GM18499 (cell line): ENCODE measurements around the gene MAP7.

ENCODE experiments used
- ATAC-seq: cut with Tn5 transposase; IDR thresholded peaks from one replicate; pipeline ENCODE4 v1.9.1; 2021; ENCODE audit warnings: moderate number of reproducible peaks; ENCODE audit not compliant: insufficient read depth, unreplicated experiment

MAP7 gene

DNA sequence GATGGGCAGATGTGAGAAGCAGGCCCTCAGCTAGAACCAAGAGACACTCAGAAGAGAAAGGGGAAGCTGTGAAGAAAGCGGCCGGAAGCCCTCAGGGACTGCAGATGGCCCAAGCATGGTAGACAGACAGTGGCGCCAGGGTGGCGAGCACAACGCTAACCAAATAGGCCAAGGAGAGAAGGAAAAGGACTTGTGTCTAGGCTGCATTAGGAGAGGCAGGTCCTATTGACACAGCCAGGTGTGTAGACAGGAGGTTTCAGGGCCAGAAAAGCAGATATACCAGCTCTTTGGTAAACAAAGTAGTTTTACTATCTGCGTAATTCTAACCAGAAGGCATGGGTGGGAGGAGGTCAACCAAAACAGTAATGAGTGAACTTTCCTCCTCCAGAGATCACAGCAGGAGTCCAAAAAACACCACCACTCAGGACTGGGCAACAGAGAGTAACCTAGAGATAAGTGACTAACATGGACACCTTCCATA is 15.8 kb upstream of the MAP7 start:
- no peak for ATAC-seq

DNA sequence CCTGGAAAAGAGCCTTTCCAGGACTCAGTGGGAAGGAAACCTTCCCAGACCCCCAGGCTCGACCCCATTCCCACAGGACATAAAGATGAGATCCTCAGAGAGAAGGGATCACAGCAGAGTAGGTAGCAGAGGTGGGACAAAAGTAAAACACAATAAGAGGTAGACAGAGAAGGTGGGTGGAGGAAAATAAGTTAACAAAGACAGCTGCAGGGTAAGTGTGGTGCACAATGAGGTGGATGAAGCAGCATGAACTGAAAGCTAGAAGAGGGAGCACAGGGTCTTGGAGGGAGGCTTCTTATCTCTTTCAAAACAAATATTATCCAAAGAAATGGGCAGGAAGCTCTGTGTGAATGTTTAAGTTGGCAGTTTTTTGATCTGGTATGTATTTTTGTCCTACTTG is 14.0 kb upstream of the MAP7 start:
- no peak for ATAC-seq

GRCh38 chr6:136563386-136564152 is 13.3 kb upstream of the MAP7 start:
- ATAC-seq, result no peak

DNA sequence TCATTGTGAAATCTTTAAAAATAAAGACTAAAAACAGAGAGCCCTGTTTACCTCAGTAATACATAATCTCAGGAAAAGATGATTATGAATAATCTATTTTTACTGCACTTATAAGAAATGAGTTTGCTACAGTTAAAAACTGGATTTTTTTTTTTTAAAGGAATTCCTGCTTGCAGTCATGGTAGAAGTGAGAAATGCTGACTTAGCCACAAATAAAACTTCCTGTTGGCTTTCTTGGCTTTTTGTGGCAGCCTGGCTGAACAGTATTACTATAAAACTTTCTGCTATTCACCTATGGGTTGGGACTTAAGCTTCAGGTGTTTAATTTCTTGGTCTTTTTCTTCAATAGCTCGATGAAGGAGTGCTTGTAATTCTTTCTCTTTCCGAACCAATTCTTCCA is 12.0 kb upstream of the MAP7 start:
- no peak for ATAC-seq

- ATAC-seq, result no peak
Measured at GRCh38 chr6:136553166-136553787, 3.1 kb upstream of the MAP7 start.

- ATAC-seq, result no peak
Measured at GRCh38 chr6:136552054-136552453, 1.8 kb upstream of the MAP7 start.

- no peak for ATAC-seq
Measured at GRCh38 chr6:136551103-136551502, 881 bp upstream of the MAP7 start.

GRCh38 chr6:136550045-136550329 is 235 bp downstream of the MAP7 start:
- ATAC-seq, result no peak

DNA sequence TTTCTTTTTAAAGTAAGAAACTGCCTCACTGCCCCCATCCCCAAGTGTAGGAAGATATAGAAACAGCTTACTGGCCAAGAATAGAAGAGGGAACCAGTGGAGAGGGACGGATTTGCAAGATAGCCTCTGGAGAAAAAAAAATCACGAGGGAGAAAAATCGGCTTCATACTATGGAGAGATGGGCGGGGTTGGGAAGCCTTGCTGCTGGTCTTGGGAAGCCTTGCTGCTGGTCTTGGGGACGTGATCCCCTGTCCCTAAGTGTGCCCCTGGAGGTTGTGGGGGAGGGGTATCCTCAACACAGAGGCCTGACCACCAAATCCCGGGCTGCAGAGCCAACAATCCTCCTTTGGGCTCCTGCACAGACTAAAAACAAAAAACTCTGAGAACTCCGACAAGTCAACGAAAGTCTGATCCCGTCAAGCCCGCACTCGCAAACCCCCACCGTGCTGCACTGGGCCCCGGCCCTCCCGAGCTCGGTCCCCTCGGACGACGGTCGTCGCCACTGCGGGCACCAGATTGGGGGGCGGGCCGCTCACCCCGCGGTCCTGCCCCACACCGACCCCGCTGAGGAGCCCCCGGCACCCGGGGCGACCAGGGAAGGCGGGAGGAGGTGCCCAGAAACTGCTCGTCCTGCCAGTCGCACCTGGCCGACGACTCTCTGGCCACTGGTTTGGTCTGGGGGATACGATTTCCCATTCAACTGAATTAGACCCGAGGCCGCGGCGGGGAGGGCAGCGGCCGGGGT is 750 bp downstream of the MAP7 start:
- no peak for ATAC-seq

- ATAC-seq, result no peak
Measured at GRCh38 chr6:136548582-136549299, 1.5 kb downstream of the MAP7 start.

DNA sequence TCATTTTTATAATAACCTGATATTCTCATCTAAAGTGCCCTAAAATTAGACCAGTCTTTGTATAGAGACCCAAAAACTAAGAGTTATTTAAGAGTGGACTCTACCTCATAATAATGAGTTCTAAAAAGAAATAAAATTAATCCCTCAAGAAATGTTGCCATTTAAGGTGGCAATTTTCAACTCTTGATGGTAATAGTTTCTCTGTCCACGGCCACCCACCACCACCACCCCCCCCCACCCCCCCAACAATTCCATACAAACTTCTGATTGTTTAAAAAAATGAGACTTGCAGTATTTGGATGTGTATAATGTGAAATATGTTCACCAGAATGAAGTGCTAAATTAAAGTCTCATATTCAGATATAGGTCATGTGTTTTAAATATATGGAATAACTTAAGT is 2.4 kb downstream of the MAP7 start:
- no peak for ATAC-seq

GRCh38 chr6:136547336-136547735 is 2.9 kb downstream of the MAP7 start:
- no peak for ATAC-seq

DNA sequence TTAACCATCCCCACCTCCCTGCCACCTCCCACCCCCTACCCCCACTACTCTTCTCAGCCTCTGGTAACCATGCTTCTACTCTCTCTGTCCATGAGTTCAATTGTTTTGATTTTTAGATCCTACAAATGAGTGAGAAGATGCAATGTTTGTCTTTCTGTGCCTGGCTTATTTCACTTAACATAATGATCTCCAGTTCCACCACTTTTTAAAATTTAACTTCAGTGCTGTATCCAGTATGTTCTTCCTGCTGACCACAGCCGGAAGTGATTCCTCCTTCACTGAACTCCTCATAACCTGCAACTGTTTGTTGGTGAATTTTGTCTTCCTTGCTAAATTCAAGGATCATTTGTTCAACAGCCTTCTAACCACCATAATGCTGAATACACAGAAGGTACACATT is 3.9 kb downstream of the MAP7 start:
- ATAC-seq, result no peak

- no peak for ATAC-seq
Measured at GRCh38 chr6:136544326-136544725, 5.9 kb downstream of the MAP7 start.

DNA sequence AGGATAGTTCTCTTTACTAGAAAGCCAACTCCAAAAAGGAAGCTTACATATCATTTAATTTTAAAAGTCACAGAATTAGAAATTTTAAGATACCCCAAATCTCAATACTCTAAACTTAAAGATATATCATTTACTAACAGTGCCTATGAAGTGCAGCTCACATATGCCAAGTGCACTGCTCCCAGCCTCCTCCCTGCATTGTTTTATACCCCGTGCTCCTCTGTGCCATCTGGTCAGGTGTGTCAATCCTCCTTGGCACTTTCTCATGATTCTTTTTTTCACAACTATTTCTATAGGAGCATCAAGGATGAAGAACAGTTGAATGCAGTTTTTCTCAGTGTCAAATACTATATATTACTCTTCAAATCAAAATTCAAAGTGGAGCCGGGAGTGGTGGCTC is 8.8 kb downstream of the MAP7 start:
- ATAC-seq, result no peak

DNA sequence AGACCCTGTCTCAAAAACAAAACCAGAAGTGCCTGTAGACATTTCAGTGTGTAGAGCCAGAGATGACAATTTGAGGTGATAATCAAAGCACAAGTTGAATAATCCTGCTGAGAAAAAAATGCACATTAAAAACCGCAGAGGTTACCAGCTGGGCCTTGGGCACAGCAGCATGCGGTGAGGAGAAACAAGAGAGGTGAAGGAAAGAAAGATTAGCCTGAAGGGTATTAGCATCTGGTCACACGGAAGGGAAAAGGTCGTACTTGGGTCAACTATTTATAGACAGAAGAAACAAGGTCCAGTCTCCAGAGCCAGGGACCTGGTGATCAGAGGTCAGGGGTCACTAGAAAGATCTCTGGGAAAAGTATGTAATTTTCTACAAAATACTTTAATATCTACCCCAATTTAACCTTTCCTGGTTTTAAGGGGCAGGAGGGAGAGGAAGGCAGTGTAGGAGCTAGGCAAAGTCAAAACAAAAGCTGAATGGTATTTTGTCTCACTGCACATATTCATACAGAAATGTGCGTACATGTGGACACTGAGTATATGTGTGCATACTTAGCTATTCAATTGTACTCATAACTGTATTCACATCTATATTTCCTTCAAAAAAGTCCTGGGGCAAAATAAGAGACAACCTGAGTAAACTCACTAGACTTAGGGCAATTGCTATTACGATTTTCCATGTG is 10.1 kb downstream of the MAP7 start:
- ATAC-seq, result no peak

GRCh38 chr6:136538836-136539235 is 11.4 kb downstream of the MAP7 start:
- ATAC-seq, result no peak

DNA sequence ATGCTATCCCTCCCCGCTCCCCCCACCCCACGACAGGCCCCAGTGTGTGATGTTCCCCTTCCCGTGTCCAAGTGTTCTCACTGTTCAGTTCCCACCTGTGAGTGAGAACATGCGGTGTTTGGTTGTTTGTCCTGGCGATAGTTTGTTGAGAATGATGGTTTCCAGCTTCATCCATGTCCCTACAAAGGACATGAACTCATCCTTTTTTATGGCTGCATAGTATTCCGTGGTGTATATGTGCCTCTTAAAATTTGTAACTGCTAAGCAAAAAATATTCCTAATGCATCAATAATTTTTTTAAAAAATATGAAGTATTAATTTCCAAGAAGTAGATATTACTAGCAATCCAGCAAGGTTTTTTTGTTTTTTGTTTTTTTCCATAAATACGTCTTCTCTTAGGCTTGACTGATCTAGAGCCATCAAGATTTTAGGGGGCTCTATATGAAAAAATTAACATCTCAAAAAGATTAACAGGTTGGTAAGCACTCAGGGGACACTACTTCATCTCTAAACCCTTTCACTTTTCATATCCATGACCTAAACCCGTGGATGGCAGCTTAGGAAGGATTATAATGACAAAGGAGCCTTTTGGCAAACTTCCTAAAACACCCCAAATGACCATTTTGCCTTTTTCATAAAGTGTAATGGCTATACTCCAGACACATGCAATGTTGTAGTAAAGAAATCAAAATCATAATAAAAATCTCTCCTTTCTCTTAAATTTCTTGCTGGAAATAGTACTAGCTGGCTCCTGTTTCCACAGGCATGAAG is 14.2 kb downstream of the MAP7 start:
- ATAC-seq, result no peak

DNA sequence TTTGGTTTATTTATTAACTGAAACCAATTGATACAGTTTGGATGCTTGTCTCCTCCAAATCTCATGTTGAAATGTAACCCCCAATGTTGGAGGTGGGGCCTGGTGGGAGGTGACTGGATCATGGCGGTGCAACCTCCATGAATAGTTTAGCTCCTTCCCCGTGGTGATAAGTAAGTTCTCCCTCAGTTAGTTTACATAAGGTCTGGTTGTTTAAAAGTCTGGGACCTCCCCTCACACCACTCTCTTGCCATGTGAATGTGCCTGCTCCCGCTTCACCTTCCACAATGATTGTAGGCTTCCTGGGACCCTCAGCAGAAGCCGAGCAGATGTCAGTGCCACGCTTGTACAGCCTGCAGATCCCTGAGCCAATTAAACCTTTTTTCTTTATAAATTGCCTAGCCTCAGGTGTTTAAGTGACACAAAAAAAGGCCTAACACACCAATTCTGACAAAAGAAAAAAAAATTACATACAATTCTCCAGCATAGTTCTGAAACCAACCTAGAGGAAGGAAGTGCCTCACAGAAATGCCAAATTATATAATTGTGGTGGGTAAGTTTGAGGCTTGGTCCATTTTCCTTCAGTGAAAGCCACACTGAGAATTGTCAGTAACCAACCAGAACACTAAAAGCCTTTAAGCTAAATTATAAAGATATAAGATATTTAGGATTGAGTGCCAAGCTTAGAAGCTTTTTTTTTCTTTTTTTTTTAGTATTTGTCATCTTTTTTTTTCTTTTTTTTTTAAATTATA is 15.0 kb downstream of the MAP7 start:
- ATAC-seq, result no peak
